HepG2 (cell line): Measurements from ENCODE around the gene AS3MT. TPM values are rescaled to one million over a fixed set of nuclear protein-coding genes. Genes with fewer than 3 reads are reported as not detected.

Source experiments
- ATAC-seq: fragments of 200-7000 bp; cut with Tn5 transposase; 3 replicates; pipeline ENCODE4 v1.9.1; 2020; ENCODE audit warnings: mild to moderate bottlenecking, moderate library complexity
- BruUV-seq: library from RNA; stranded (reverse); fragments of 400-500 nt; replicated peaks from 2 replicates; lab custom pipeline; 2021; lab: Mats Ljungman, UMichigan
- CTCF ChIA-PET: fragments of 300-600 bp; formaldehyde crosslinking; extraction: SDS; loops from one replicate; lab custom pipeline; 2021; ENCODE audit warnings: low total read pairs, inconsistent platforms, low intra/inter-chr PET ratio; lab: Yijun Ruan, JAX
- POLR2A ChIA-PET: fragments of 350-600 bp; sonication (Branson Sonifier 250); formaldehyde crosslinking; loops from one replicate; lab custom pipeline; 2020; ENCODE audit warnings: antibody characterized with exemption, inconsistent platforms; lab: Yijun Ruan, JAX
- DNase-seq: peaks from one replicate; pipeline ENCODE4 v3.0.0-alpha.2; 2015; ENCODE audit warnings: low spot score
- FAIRE-seq: peaks from 3 replicates; lab custom pipeline; 2011; peaks lifted over from hg19 to GRCh38; lab: Jason Lieb, UNC
- H2AFZ ChIP-seq: one replicate; pipeline ENCODE4 v1.6.1; 2011; ENCODE audit warnings: low read length, inconsistent platforms
- H3K27ac ChIP-seq: fragments of 300-600 bp; 3 replicates; pipeline ENCODE4 v1.8.0; 2011; ENCODE audit warnings: mixed run types, mild to moderate bottlenecking, mixed read lengths, low read length, inconsistent platforms; ENCODE audit not compliant: insufficient read depth; ENCODE audit errors: extremely low read length
- H3K27me3 ChIP-seq, 2 experiments: fragments of 200-600 bp in 1 of 2; 2 replicates in 1 of 2; 3 replicates in 1 of 2; pipeline versions ENCODE4 v1.6.0 to v1.8.0; 2011; ENCODE audit warnings: low read length in 2 of 2, mild to moderate bottlenecking in 2 of 2, moderate library complexity in 2 of 2, inconsistent platforms in 1 of 2; ENCODE audit not compliant: insufficient read depth in 2 of 2, control insufficient read depth in 1 of 2
- H3K36me3 ChIP-seq, 2 experiments: fragments of 200-600 bp in 1 of 2; replicated peaks in 1 of 2; 2 replicates in 1 of 2; 3 replicates in 1 of 2; pipeline versions ENCODE4 v1.5.1 to v1.8.0; 2011; ENCODE audit warnings: low read length in 2 of 2, inconsistent platforms in 1 of 2; ENCODE audit not compliant: insufficient read depth in 2 of 2, control insufficient read depth in 1 of 2
- H3K4me1 ChIP-seq: 2 replicates; pipeline ENCODE4 v1.5.1; 2012; ENCODE audit warnings: low read length, inconsistent platforms; ENCODE audit not compliant: insufficient read depth
- H3K4me2 ChIP-seq: 2 replicates; pipeline ENCODE4 v1.6.0; 2011; ENCODE audit warnings: low read depth, low read length, inconsistent platforms
- H3K4me3 ChIP-seq, 3 experiments: fragments of 200-600 bp in 1 of 3; sonication (generic), shearing (Covaris generic) in 1 of 3; replicated peaks in 1 of 3; 2 replicates each; pipeline ENCODE4 v1.5.1; 2011 to 2016; ENCODE audit warnings: low read length in 3 of 3, inconsistent platforms in 2 of 3, low read depth in 2 of 3, mild to moderate bottlenecking in 2 of 3, control low read depth in 1 of 3, mixed read lengths in 1 of 3; ENCODE audit not compliant: insufficient read depth in 1 of 3
- H3K79me2 ChIP-seq: one replicate; pipeline ENCODE4 v1.6.1; 2011; ENCODE audit warnings: low read length, inconsistent platforms; ENCODE audit not compliant: insufficient read depth
- H3K9ac ChIP-seq: 2 replicates; pipeline ENCODE4 v1.6.0; 2011; ENCODE audit warnings: mild to moderate bottlenecking, low read depth, low read length, inconsistent platforms; ENCODE audit not compliant: insufficient read depth
- H3K9me3 ChIP-seq: 2 replicates; pipeline ENCODE4 v1.5.1; 2012; ENCODE audit warnings: mild to moderate bottlenecking, low read length
- H4K20me1 ChIP-seq: 2 replicates; pipeline ENCODE4 v1.6.0; 2011; ENCODE audit warnings: inconsistent platforms, mild to moderate bottlenecking, low read length, moderate library complexity; ENCODE audit not compliant: insufficient read depth
- HNF4A ChIP-seq: sonication (generic); formaldehyde crosslinking; IDR thresholded peaks from 2 replicates; pipeline ENCODE4 v1.4.0; 2020; ENCODE audit warnings: missing genetic modification reagents
- NCOA2 ChIP-seq: sonication (generic); formaldehyde crosslinking; IDR thresholded peaks from 2 replicates; pipeline ENCODE4 v1.8.0; 2022; ENCODE audit warnings: inconsistent platforms
- ONECUT2 ChIP-seq: sonication (generic); formaldehyde crosslinking; IDR thresholded peaks from 2 replicates; pipeline ENCODE4 v1.4.0; 2020; ENCODE audit warnings: missing genetic modification reagents
- PAXIP1 ChIP-seq: sonication (generic); formaldehyde crosslinking; conservative IDR thresholded peaks from 2 replicates; pipeline ENCODE4 v1.4.0; 2020; ENCODE audit warnings: mild to moderate bottlenecking, missing genetic modification reagents, moderate library complexity
- RFX3 ChIP-seq: IDR thresholded peaks from 2 replicates; pipeline ENCODE4 v1.6.1; 2016; ENCODE audit warnings: missing biosample characterization, missing genetic modification reagents
- RXRB ChIP-seq: IDR thresholded peaks from 2 replicates; pipeline ENCODE4 v1.6.1; 2016; ENCODE audit warnings: borderline replicate concordance, missing genetic modification reagents, missing compliant biosample characterization
- SAP130 ChIP-seq: IDR thresholded peaks from 2 replicates; pipeline ENCODE4 v1.6.1; 2016; ENCODE audit warnings: low read depth
- TAF15 ChIP-seq: fragments of 200-400 bp; formaldehyde crosslinking; IDR thresholded peaks from one replicate; pipeline ENCODE4 v1.6.1; 2018; ENCODE audit warnings: mild to moderate bottlenecking, low read depth, low read length; ENCODE audit not compliant: poor library complexity, severe bottlenecking
- THAP11 ChIP-seq: IDR thresholded peaks from 2 replicates; pipeline ENCODE4 v1.6.1; 2016; ENCODE audit warnings: missing biosample characterization, missing genetic modification reagents
- ZBTB3 ChIP-seq: sonication (generic); formaldehyde crosslinking; IDR thresholded peaks from 2 replicates; pipeline ENCODE4 v1.4.0; 2020; ENCODE audit warnings: low read depth, mild to moderate bottlenecking, moderate library complexity, missing genetic modification reagents, borderline replicate concordance
- ZIK1 ChIP-seq: sonication (generic); formaldehyde crosslinking; IDR thresholded peaks from 2 replicates; pipeline ENCODE4 v1.5.0; 2020; ENCODE audit warnings: mild to moderate bottlenecking, low read depth, missing genetic modification reagents, borderline replicate concordance
- ZMYM4 ChIP-seq: sonication (generic); formaldehyde crosslinking; IDR thresholded peaks from 2 replicates; pipeline ENCODE4 v1.8.1; 2023; ENCODE audit warnings: mild to moderate bottlenecking, missing genetic modification reagents
- ZNF619 ChIP-seq: sonication (generic); formaldehyde crosslinking; IDR thresholded peaks from 2 replicates; pipeline ENCODE4 v1.4.0; 2020; ENCODE audit warnings: mild to moderate bottlenecking, missing genetic modification reagents
- WGBS: methylation state at CpG from one replicate; pipeline ENCODE4 v1.1.6; 2017; ENCODE audit warnings: low lambda C conversion rate; 5-methylcytosine and 5-hydroxymethylcytosine counted together
- in situ Hi-C: cut with HindIII; loops from 2 replicates; pipeline ENCODE4 v1.10.0; 2017; ENCODE audit warnings: low pct_unique_long_range_greater_than_20kb; ENCODE audit not compliant: extremely low pct_ligation_motif_present
- intact Hi-C: fragments of 100-400 bp; cut with micrococcal nuclease; formaldehyde crosslinking; loops from one replicate; pipeline ENCODE4 v1.10.0; 2022; ENCODE audit not compliant: unreplicated experiment
- polyA plus RNA-seq, 8 experiments: library from polyadenylated mRNA; depleted of rRNA in 3 of 8; stranded (reverse) in 7 of 8; unstranded in 1 of 8; fragments of >200 nt; fragmentation: Illumina TruSeq in 4 of 8; extraction: Trizol in 4 of 8; gene quantifications; 2 replicates each; pipeline versions ENCODE4 v1.2.1 to v1.2.3, GENCODE V29; 2011 to 2016; ENCODE audit warnings: low read depth in 4 of 8, missing spikeins in 1 of 8, mixed read lengths in 1 of 8; ENCODE audit not compliant: insufficient read depth in 1 of 8
- total RNA-seq, 5 experiments: library from RNA; depleted of rRNA; stranded (reverse); fragments of >200 nt; fragmentation: Illumina TruSeq; extraction: Trizol; gene quantifications; 2 replicates each; pipeline ENCODE4 v1.2.3, GENCODE V29; 2016; ENCODE audit warnings: low read depth in 1 of 5
- TF ChIP-seq, protein P1 (sequence below): sonication (generic); formaldehyde crosslinking; IDR thresholded peaks from 2 replicates; pipeline ENCODE4 v1.5.1; 2020; ENCODE audit warnings: missing genetic modification reagents, mild to moderate bottlenecking, borderline replicate concordance

Gene AS3MT
- total and polyA plus RNA-seq, 2 of the 13 experiments (the other 11 are each of a cell fraction or from before 2014, with no cell fraction given) = 8.7 to 17.4 TPM

- peak; percentile 60 for TF ChIP-seq PAXIP1
- TF ChIP-seq RXRB (CRISPR knock-in tag) = peak; percentile 39; the same call in 1 of the 2 replicates
- TF ChIP-seq THAP11 (CRISPR knock-in tag) = peak; percentile 25; the same call in 1 of the 2 replicates
- 0 out of 2 replicates have a peak, but pooled peaks have one; percentile 26 for TF ChIP-seq ONECUT2 (CRISPR knock-in tag)
- peak; percentile 43; the same call in 1 of the 2 replicates for TF ChIP-seq HNF4A (CRISPR knock-in tag)
- TF ChIP-seq NCOA2 (CRISPR knock-in tag) = no peak
- TF ChIP-seq SAP130 (CRISPR knock-in tag) = 0 out of 2 replicates have a peak, but pooled peaks have one; percentile 11
- TF ChIP-seq ZMYM4 (CRISPR knock-in tag) = peak; percentile 31; the same call in 1 of the 2 replicates
Measured at GRCh38 chr10:102845352-102845902, 23.8 kb upstream of the AS3MT start (continued).

DNA sequence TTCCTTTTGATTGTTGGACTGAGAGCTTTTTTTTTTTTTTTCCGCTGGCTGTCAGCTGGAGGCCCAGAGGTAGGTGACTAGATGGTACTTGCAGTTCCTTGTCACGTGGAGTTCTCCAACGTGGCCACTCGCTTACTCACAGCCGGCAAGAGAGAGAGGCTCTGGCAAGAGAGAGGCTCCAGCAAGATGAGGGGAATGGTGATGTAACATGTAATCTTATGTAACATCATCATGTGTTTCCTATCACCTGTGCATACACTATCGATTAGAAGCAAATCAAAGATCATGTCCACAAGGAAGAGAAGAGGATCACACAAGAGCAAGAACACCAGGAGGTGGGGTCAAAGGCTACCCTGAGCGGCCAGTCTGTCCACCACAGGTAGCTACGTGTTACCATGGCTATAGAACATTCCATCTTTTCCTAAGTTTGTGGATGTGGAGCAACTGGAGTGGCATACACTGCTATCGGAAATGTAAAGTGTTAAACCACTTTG, 19.2 kb upstream of the AS3MT start:
- CTCF ChIA-PET = no interaction called here
- TF ChIP-seq ZIK1 (no peak), ZNF619 (no peak), ZBTB3 (CRISPR knock-in tag) (peak; percentile 95), RFX3 (peak; percentile 57; the same call in 1 of the 2 replicates), TAF15 (no peak)
- TF ChIP-seq, protein P1, sequence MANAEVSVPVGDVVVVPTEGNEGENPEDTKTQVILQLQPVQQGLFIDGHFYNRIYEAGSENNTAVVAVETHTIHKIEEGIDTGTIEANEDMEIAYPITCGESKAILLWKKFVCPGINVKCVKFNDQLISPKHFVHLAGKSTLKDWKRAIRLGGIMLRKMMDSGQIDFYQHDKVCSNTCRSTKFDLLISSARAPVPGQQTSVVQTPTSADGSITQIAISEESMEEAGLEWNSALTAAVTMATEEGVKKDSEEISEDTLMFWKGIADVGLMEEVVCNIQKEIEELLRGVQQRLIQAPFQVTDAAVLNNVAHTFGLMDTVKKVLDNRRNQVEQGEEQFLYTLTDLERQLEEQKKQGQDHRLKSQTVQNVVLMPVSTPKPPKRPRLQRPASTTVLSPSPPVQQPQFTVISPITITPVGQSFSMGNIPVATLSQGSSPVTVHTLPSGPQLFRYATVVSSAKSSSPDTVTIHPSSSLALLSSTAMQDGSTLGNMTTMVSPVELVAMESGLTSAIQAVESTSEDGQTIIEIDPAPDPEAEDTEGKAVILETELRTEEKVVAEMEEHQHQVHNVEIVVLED = no peak

More for the DNA sequence above, 19.2 kb upstream of the AS3MT start:
- peaks cover 2% of the 10 kb centered on the region for H3K79me2 ChIP-seq
- no peaks in the 10 kb centered on the region for H3K9me3 ChIP-seq
- in situ Hi-C loops = no loop called here
- H3K27me3 ChIP-seq = 0 out of 5 replicates have a peak, but pooled peaks cover 0 to 2% of the 10 kb centered on the region in 2 experiments
- ATAC-seq (peak; percentile 73), FAIRE-seq (peak; percentile 28), DNase-seq (peak; percentile 78)
- no peaks in the 10 kb centered on the region for H3K36me3 ChIP-seq
- H2AFZ ChIP-seq = peak overlapping the region; percentile 67
- WGBS = 3% methylated on average over 9 of the region's 9 CpGs
- H3K4me2 ChIP-seq = peak overlapping the region; percentile 75
- no TSS peak for BruUV-seq
- peak overlapping the region in 2 of 3 experiments; percentile 15 to 47; a peak in 3 of 6 replicates for H3K4me3 ChIP-seq
- H3K9ac ChIP-seq = peak overlapping the region; percentile 49
- intact Hi-C loops = no loop called here
- peaks cover 48% of the 10 kb centered on the region for H3K4me1 ChIP-seq
- POLR2A ChIA-PET = interaction anchor here (0.9 to 1.7 kb wide), 7 partner anchors 13 to 136 kb away, joined by 3 to 6 read pairs (median 4); partner anchors contain the start of genes ARL3, AS3MT, CNNM2 and CYP17A1
- no peaks in the 10 kb centered on the region for H4K20me1 ChIP-seq
- peak overlapping the region; percentile 75 for H3K27ac ChIP-seq
